Measurements from ENCODE around the gene PBX4. TPM values are rescaled to one million over a fixed set of nuclear protein-coding genes. Genes with fewer than 3 reads are reported as not detected.

PBX4 gene
- total and polyA plus RNA-seq, 2 experiments from 2014 or later, result 2.6 to 4.1 TPM

GRCh38 chr19:19592690-19593089, 25.8 kb downstream of the PBX4 start:
- H3K36me3 Mint-ChIP-seq (ENCODE audit: low read depth), result no peaks in the 10 kb centered on the region
- Histone ChIP-seq H3K79me2 (replicated peaks; ENCODE audit: insufficient read depth) (no peaks in the 10 kb centered on the region), H3K4me1 (ENCODE audit: insufficient read depth) (peaks cover 20% of the 10 kb centered on the region), H2AFZ (no peak overlapping the region), H3K36me3 (ENCODE audit: insufficient read depth) (no peaks in the 10 kb centered on the region), H3F3A (replicated peaks; ENCODE audit: low read depth) (peaks cover 8% of the 10 kb centered on the region), H3K4me2 (no peak overlapping the region), H3K4me3 (no peak overlapping the region), H4K20me1 (replicated peaks; ENCODE audit: insufficient read depth) (no peaks in the 10 kb centered on the region; the same call in 1 of the 2 replicates), H3K27me3 (ENCODE audit: insufficient read depth) (no peaks in the 10 kb centered on the region), H3K27ac (ENCODE audit: low read depth) (no peak overlapping the region), H3K9me2 (ENCODE audit: insufficient read depth) (no peaks in the 10 kb centered on the region)
- TF ChIP-seq ZNF114 (CRISPR knock-in tag; IDR thresholded peaks at IDR 0.05) (no peak), REST (IDR thresholded peaks at IDR 0.05; ENCODE audit: unreplicated experiment) (no peak), EZH2phosphoT487 (IDR thresholded peaks at IDR 0.05; ENCODE audit: unreplicated experiment) (no peak)
- ATAC-seq (no peak), DNase-seq (ENCODE audit: low spot score) (no peak)
- no peak overlapping the region for H3K4me3 Mint-ChIP-seq
- H3K27ac Mint-ChIP-seq, result peak overlapping the region; percentile 44; the same call in 1 of the 2 replicates
- H3K4me1 Mint-ChIP-seq, result peaks cover 24% of the 10 kb centered on the region
- H3K9me3 Mint-ChIP-seq, result no peaks in the 10 kb centered on the region
- H3K27me3 Mint-ChIP-seq (ENCODE audit: insufficient read depth, low read depth, poor library complexity), result peaks cover 2% of the 10 kb centered on the region

- no peaks in the 10 kb centered on the region; the same call in 1 of the 2 replicates for H4K20me1 ChIP-seq (replicated peaks; ENCODE audit: insufficient read depth)
- Mint-ChIP-seq H3K27ac (peak overlapping the region; percentile 93), H3K4me3 (peak overlapping the region; percentile 24; the same call in 2 of the 3 replicates), H3K27me3 (ENCODE audit: insufficient read depth, low read depth, poor library complexity) (peaks cover 4% of the 10 kb centered on the region), H3K36me3 (ENCODE audit: low read depth) (no peaks in the 10 kb centered on the region), H3K4me1 (peaks cover 24% of the 10 kb centered on the region), H3K9me3 (no peaks in the 10 kb centered on the region)
- H3K4me1 ChIP-seq (ENCODE audit: insufficient read depth), result peaks cover 20% of the 10 kb centered on the region
- H2AFZ ChIP-seq, result no peak overlapping the region; the same call in 1 of the 2 replicates
- H3F3A ChIP-seq (replicated peaks; ENCODE audit: low read depth), result peaks cover 8% of the 10 kb centered on the region
- no peaks in the 10 kb centered on the region for H3K9me2 ChIP-seq (ENCODE audit: insufficient read depth)
- no peaks in the 10 kb centered on the region for H3K79me2 ChIP-seq (replicated peaks; ENCODE audit: insufficient read depth)
- DNase-seq (ENCODE audit: low spot score) (peak; percentile 51), ATAC-seq (peak; percentile 84)
- H3K27me3 ChIP-seq (ENCODE audit: insufficient read depth), result no peaks in the 10 kb centered on the region
- peak overlapping the region; percentile 18; the same call in 1 of the 2 replicates for H3K4me3 ChIP-seq
- no peaks in the 10 kb centered on the region for H3K36me3 ChIP-seq (ENCODE audit: insufficient read depth)
- peak overlapping the region; percentile 81 for H3K27ac ChIP-seq (ENCODE audit: low read depth)
- peak overlapping the region; percentile 65 for H3K4me2 ChIP-seq
- TF ChIP-seq NANOG (IDR thresholded peaks at IDR 0.05; ENCODE audit: borderline replicate concordance), result no peak
- TF ChIP-seq CTCF (conservative IDR thresholded peaks at IDR 0.05; ENCODE audit: low read depth in 2 of 2), result no peak
- TF ChIP-seq ZNF462 (CRISPR knock-in tag; IDR thresholded peaks at IDR 0.05), result no peak
- no peak for TF ChIP-seq EZH2phosphoT487 (IDR thresholded peaks at IDR 0.05; ENCODE audit: unreplicated experiment)
- no peak for TF ChIP-seq STAT1 (IDR thresholded peaks at IDR 0.05; ENCODE audit: unreplicated experiment)
Measured at GRCh38 chr19:19591133-19591825, 27.2 kb downstream of the PBX4 start.

All from GM23338 (cell line).